Hematopoietic multipotent progenitor cell (in vitro differentiated cells): ENCODE data around the gene POLR3F. TPM values are rescaled to one million over a fixed set of nuclear protein-coding genes. Genes with fewer than 3 reads are reported as not detected.

ENCODE experiments used
- small RNA-seq: library from RNA; depleted of rRNA; stranded (forward); fragments of <200 nt; gene quantifications from one replicate; pipeline ENCODE3, GENCODE V24; 2012
- total RNA-seq: library from RNA; depleted of rRNA; stranded (reverse); fragments of >200 nt; gene quantifications from one replicate; pipeline ENCODE4 v1.2.3, GENCODE V29; 2012

Gene POLR3F
- total RNA-seq, 1 donor = 4.0 TPM

Small RNAs within 50 kb of the gene (small RNA-seq; reads per million reads assigned to genes)
- gene MIR3192 (not detected), gene RNA5SP476 (not detected)

Other genes with a start within 250 kb of the POLR3F start
- gene ZNF133, start 178.9 kb upstream of the POLR3F start, total RNA-seq = 12.7 TPM
- 1.9 TPM for gene DZANK1, start 360 bp upstream of the POLR3F start, total RNA-seq
- 10.0 TPM for gene RBBP9, start 29.8 kb downstream of the POLR3F start, total RNA-seq
- gene SEC23B, start 40.5 kb downstream of the POLR3F start, total RNA-seq = 53.1 TPM
- gene SMIM26, start 100.0 kb downstream of the POLR3F start, total RNA-seq = 92.6 TPM
- 39.6 TPM for gene DTD1, start 120.7 kb downstream of the POLR3F start, total RNA-seq